ENCODE data around the gene PNKD.

- TF ChIP-seq CTCF (IDR thresholded peaks at IDR 0.05; ENCODE audit: low read depth, low read length): no peak
- no peak for TF ChIP-seq EZH2phosphoT487 (IDR thresholded peaks at IDR 0.05; ENCODE audit: low read depth)
Observed at GRCh38 chr2:218224186-218224585, 46.1 kb upstream of the PNKD start.
